Measurements from ENCODE around the gene CFAP65. TPM values are rescaled to one million over a fixed set of nuclear protein-coding genes. Genes with fewer than 3 reads are reported as not detected.

The CFAP65 gene
- total RNA-seq, 1 donor: not detected

- H3K27me3 ChIP-seq (ENCODE audit: insufficient read depth, low read length): peaks cover 55% of the 10 kb centered on the region
- H3K36me3 ChIP-seq (ENCODE audit: insufficient read depth, low read length): no peaks in the 10 kb centered on the region
- no peak overlapping the region for H2AFZ ChIP-seq (ENCODE audit: low read length)
- DNase-seq (ENCODE audit: insufficient read length, low spot score, missing footprints): peak; percentile 81
- H3K27ac ChIP-seq (ENCODE audit: low read depth, low read length): no peak overlapping the region
- H3K79me2 ChIP-seq (ENCODE audit: insufficient read depth, low read length): no peaks in the 10 kb centered on the region
- no peaks in the 10 kb centered on the region for H4K20me1 ChIP-seq (ENCODE audit: insufficient read depth, low read length)
- H3K4me1 ChIP-seq (ENCODE audit: insufficient read depth, low read length): no peaks in the 10 kb centered on the region
- H3K4me2 ChIP-seq (ENCODE audit: insufficient read depth, low read length): no peak overlapping the region
- no peak overlapping the region for H3K4me3 ChIP-seq (ENCODE audit: insufficient read depth, low read length)
- no peak for TF ChIP-seq CTCF (IDR thresholded peaks at IDR 0.05; ENCODE audit: extremely low read depth, low read depth, low read length)
- H3K9me3 ChIP-seq (ENCODE audit: low read depth, low read length): no peaks in the 10 kb centered on the region
Measured at GRCh38 chr2:218956039-218956438, 85.3 kb downstream of the CFAP65 start.

GRCh38 chr2:218954541-218955300 is 86.6 kb downstream of the CFAP65 start:
- Histone ChIP-seq H3K4me3 (ENCODE audit: insufficient read depth, low read length) (no peak overlapping the region), H3K9me3 (ENCODE audit: low read depth, low read length) (no peaks in the 10 kb centered on the region), H3K4me2 (ENCODE audit: insufficient read depth, low read length) (no peak overlapping the region), H3K27me3 (ENCODE audit: insufficient read depth, low read length) (peaks cover 45% of the 10 kb centered on the region), H3K79me2 (ENCODE audit: insufficient read depth, low read length) (no peaks in the 10 kb centered on the region), H2AFZ (ENCODE audit: low read length) (no peak overlapping the region), H3K36me3 (ENCODE audit: insufficient read depth, low read length) (no peaks in the 10 kb centered on the region), H3K4me1 (ENCODE audit: insufficient read depth, low read length) (no peaks in the 10 kb centered on the region), H3K27ac (ENCODE audit: low read depth, low read length) (no peak overlapping the region), H4K20me1 (ENCODE audit: insufficient read depth, low read length) (no peaks in the 10 kb centered on the region)
- no peak for DNase-seq (ENCODE audit: insufficient read length, low spot score, missing footprints)
- TF ChIP-seq CTCF (IDR thresholded peaks at IDR 0.05; ENCODE audit: extremely low read depth, low read depth, low read length): no peak

GRCh38 chr2:218953366-218953954 is 87.9 kb downstream of the CFAP65 start:
- no peaks in the 10 kb centered on the region for H3K36me3 ChIP-seq (ENCODE audit: insufficient read depth, low read length)
- no peak overlapping the region for H3K27ac ChIP-seq (ENCODE audit: low read depth, low read length)
- no peaks in the 10 kb centered on the region for H3K9me3 ChIP-seq (ENCODE audit: low read depth, low read length)
- DNase-seq (ENCODE audit: insufficient read length, low spot score, missing footprints): no peak
- H3K79me2 ChIP-seq (ENCODE audit: insufficient read depth, low read length): no peaks in the 10 kb centered on the region
- no peak overlapping the region for H2AFZ ChIP-seq (ENCODE audit: low read length)
- no peak for TF ChIP-seq CTCF (IDR thresholded peaks at IDR 0.05; ENCODE audit: extremely low read depth, low read depth, low read length)
- peaks cover 39% of the 10 kb centered on the region for H3K27me3 ChIP-seq (ENCODE audit: insufficient read depth, low read length)
- H4K20me1 ChIP-seq (ENCODE audit: insufficient read depth, low read length): no peaks in the 10 kb centered on the region
- no peak overlapping the region for H3K4me2 ChIP-seq (ENCODE audit: insufficient read depth, low read length)
- H3K4me3 ChIP-seq (ENCODE audit: insufficient read depth, low read length): no peak overlapping the region
- no peaks in the 10 kb centered on the region for H3K4me1 ChIP-seq (ENCODE audit: insufficient read depth, low read length)

Small RNAs within 50 kb of the gene (small RNA-seq; reads per million reads assigned to genes)
- gene MIR3131 (not detected), gene MIR375 (not detected)

Other genes starting within 250 kb of the CFAP65 start
- gene PRKAG3, start 209.7 kb downstream of the CFAP65 start, total RNA-seq: under 0.01 and 0.29 TPM in 2 replicates
- gene WNT6, start 181.7 kb downstream of the CFAP65 start, total RNA-seq: not detected in 2 replicates
- not detected in 2 replicates for gene WNT10A, start 160.7 kb downstream of the CFAP65 start, total RNA-seq
- gene CDK5R2, start 81.8 kb downstream of the CFAP65 start, total RNA-seq: not detected in 2 replicates
- gene FEV, start 56.3 kb downstream of the CFAP65 start, total RNA-seq: not detected in 2 replicates
- gene CRYBA2, start 48.1 kb downstream of the CFAP65 start, total RNA-seq: not detected in 2 replicates
- under 0.01 and 0.29 TPM in 2 replicates for gene IHH, start 19.4 kb upstream of the CFAP65 start, total RNA-seq
- 21.7 and 23.0 TPM in 2 replicates for gene NHEJ1, start 119.3 kb upstream of the CFAP65 start, total RNA-seq
- 1.4 and 1.5 TPM in 2 replicates for gene SLC23A3, start 128.5 kb upstream of the CFAP65 start, total RNA-seq
- gene CNPPD1, start 135.4 kb upstream of the CFAP65 start, total RNA-seq: 26.1 and 26.5 TPM in 2 replicates
- 109 and 121 TPM in 2 replicates for gene RETREG2, start 136.8 kb upstream of the CFAP65 start, total RNA-seq
- 25.0 and 26.5 TPM in 2 replicates for gene ZFAND2B, start 165.3 kb upstream of the CFAP65 start, total RNA-seq
- gene ABCB6, start 177.4 kb upstream of the CFAP65 start, total RNA-seq: 26.2 and 28.2 TPM in 2 replicates
- gene ATG9A, start 188.1 kb upstream of the CFAP65 start, total RNA-seq: 56.0 and 60.8 TPM in 2 replicates
- 35.1 TPM in 2 replicates for gene ANKZF1, start 188.3 kb upstream of the CFAP65 start, total RNA-seq
- 13.0 and 21.0 TPM in 2 replicates for gene GLB1L, start 203.9 kb upstream of the CFAP65 start, total RNA-seq
- gene STK16, start 204.0 kb upstream of the CFAP65 start, total RNA-seq: 29.5 and 31.8 TPM in 2 replicates
- not detected in 2 replicates for gene TUBA4B, start 211.7 kb upstream of the CFAP65 start, total RNA-seq
- 11.9 and 13.6 TPM in 2 replicates for gene TUBA4A, start 212.4 kb upstream of the CFAP65 start, total RNA-seq
- gene DNAJB2, start 237.8 kb upstream of the CFAP65 start, total RNA-seq: 33.3 and 41.3 TPM in 2 replicates